A172 (cell line): ENCODE data around the gene TAOK3. TPM values are rescaled to one million over a fixed set of nuclear protein-coding genes. Genes with fewer than 3 reads are reported as not detected.
"Not testable (repeated sequence)": the region's sequence is repeated elsewhere in the genome, so short reads cannot be mapped to it uniquely, and the experiment has no call there.

ENCODE experiments used
- DNase-seq: peaks from one replicate; pipeline ENCODE4 v3.0.0-alpha.2; 2015; ENCODE audit warnings: low spot score
- total RNA-seq: library from RNA; depleted of rRNA; stranded (reverse); fragments of >200 nt; shearing (Covaris generic); gene quantifications from 2 replicates; pipeline ENCODE4 v1.2.3, GENCODE V29; 2014

TAOK3 gene
- total RNA-seq, 1 experiment from 2014 or later: 24.1 TPM

GRCh38 chr12:118299791-118300460 lies 72.8 kb downstream of the TAOK3 start:
- DNase-seq: no peak

DNA sequence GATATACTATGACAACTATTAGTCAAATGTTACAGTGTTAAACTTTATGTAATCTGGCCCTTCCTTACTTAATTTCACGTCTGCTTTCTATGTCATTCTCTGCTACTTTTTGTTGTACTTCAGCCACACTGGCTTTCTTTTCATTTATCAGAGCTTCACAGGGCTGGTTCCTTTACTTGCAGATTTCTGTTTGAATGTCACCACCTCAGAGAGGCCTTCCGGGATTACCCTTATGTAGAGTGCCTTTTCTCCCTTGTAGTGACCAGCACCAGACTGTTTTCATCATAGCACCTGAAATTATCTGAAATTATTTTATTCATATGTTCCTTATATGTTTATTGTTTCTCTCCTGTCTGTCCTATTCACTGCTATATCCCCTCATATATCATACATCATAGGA lies 75.4 kb downstream of the TAOK3 start:
- DNase-seq: no peak

DNA sequence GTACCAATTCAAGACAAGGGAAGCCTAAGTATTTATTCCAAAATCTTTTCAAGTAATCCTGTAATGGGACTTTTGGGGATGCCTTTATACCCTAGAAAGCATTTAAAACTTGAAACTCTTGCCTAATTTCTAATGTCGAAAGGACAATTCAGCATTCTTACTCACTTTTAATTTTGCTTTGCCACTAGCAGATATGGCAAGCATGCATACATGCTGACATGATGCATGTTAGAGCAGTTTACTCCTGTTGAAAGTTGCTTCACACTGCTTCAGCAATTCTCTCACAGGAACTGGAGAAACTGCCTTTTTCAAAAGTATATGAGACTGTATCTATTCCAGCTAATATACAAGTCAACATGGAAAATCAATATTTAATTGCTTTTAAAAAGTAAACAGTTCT lies 79.9 kb downstream of the TAOK3 start:
- no peak for DNase-seq

DNA sequence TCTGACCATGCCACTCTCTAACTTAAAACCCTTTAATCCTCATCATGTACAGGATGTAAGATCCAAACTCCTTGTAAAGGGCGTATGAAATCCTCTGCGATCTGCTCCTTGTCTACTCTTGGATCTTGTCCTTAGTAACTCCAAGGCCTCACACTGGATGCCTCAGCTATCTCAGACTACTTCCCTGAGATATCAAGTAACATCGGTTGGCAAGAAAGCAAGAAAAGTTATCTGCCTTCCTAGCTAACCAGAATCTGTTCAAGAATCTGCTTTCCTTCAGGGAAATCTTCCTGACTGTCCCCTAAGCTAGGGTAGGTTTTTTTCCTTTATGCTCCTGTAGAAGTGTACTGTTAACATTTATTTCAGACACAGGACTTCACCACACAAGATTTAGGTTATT lies 82.6 kb downstream of the TAOK3 start:
- DNase-seq: no peak

GRCh38 chr12:118288174-118288573 lies 84.5 kb downstream of the TAOK3 start:
- no peak for DNase-seq

DNA sequence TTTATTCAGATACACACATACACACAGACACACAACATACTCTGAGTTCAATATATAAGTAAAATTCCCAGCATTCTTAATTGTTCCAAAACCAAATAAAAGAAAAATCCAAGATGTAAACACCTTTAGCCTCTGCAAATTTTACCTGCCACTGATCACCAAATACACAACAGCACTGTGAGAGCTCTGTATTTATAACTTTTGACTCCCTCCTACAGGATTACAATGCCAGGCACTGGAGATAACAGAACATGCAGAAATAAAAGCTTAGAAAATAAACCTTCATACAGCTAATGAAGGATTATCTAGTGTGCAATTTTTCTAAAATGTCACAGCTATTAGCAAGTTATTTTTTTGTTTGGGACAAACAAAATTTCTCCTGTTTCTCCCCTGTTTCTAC lies 85.0 kb downstream of the TAOK3 start:
- DNase-seq: no peak

DNA sequence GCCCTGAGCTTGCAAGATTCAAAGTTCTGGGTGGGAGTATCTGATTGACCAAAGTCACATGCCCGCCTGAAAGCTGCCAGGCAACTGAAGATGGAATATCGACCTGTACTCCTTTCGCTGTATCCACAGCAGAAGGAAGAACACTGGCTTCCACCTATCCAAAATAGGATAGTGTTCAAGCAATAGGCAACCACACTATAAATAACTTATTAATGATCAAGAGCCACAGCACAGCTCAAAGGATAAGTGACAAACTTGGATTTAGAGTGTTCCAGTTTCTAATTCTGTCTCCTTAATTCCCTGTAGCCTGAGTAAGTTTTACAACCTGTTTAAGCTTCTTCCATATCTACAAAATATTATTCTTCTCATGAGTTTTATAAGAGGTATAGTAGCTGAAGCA lies 89.9 kb downstream of the TAOK3 start:
- no peak for DNase-seq

GRCh38 chr12:118278288-118278687 lies 94.4 kb downstream of the TAOK3 start:
- not testable (repeated sequence) for DNase-seq

- no peak for DNase-seq
These were observed 98.6 kb downstream of the TAOK3 start for GRCh38 chr12:118274066-118274465.

DNA sequence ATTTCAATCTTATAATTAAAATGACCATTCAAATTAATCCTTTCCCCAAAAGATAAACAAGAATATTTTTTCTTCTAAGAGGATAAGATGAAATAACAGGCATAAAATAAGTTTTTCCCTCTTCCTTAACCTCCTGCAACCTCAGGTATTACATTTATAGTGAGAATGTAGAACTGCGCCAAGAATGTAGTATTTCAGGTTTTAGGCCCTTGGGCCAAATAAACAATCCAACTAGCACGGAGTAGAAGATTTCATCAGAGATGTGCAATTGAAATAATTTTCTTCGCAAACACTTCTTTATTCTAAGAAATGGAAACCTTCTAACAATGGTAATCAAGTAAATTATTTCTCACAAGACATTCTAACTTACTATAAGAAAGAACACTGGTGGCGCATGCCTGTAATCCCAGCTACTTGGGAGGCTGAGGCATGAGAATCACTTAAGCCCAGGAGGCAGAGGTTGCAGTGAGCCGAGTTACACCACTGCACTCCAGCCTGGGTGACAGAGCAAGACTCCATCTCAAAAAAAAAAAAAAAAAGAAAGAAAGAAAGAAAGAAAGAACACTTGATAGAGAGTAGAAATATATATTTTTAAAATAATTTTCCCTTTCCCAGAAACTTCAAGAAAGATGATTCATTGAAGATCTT lies 100.8 kb downstream of the TAOK3 start:
- no peak for DNase-seq

DNA sequence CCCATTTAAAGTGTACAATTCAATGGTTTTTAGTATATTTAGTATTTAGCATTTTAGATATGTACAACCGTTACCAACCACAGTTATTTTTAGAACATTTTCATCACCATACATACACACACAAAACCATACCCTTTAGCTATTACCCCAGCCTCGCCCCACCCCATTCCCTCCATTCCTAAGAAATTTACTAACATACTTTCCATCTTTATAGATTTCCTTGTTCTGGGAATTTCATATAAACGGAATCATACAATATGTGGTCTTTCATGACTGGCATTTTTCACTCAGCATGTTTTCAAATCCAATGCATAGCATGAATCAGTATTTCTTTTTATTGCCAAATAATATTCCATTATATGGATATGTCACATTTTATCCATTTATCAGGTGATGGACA lies 101.5 kb downstream of the TAOK3 start:
- no peak for DNase-seq

GRCh38 chr12:118269806-118270205 lies 102.9 kb downstream of the TAOK3 start:
- no peak for DNase-seq

GRCh38 chr12:118259079-118259478 lies 113.6 kb downstream of the TAOK3 start:
- peak; percentile 42 for DNase-seq

DNA sequence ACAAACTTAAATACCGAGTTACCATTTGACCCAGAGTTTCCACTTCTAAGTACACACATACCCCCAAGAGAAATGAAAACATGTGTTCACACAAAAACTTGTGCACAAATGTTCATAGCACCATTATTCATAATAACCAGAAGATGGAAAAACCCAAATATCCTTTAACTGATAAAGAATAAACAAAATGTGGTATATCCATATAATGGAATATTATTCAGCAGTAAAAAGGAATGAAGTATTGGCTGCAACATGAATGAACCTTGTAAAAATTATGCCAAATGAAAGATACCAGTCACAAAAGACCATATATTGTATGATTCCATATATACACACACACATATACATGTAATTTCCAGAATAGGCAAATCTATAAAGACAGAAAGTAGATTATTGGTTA lies 116.4 kb downstream of the TAOK3 start:
- DNase-seq: no peak

- no peak for DNase-seq
These were observed 123.2 kb downstream of the TAOK3 start for GRCh38 chr12:118249547-118249946.

GRCh38 chr12:118245886-118246285 lies 126.8 kb downstream of the TAOK3 start:
- DNase-seq: not testable (repeated sequence)

- DNase-seq: no peak
These were observed 133.8 kb downstream of the TAOK3 start for GRCh38 chr12:118238888-118239287.

DNA sequence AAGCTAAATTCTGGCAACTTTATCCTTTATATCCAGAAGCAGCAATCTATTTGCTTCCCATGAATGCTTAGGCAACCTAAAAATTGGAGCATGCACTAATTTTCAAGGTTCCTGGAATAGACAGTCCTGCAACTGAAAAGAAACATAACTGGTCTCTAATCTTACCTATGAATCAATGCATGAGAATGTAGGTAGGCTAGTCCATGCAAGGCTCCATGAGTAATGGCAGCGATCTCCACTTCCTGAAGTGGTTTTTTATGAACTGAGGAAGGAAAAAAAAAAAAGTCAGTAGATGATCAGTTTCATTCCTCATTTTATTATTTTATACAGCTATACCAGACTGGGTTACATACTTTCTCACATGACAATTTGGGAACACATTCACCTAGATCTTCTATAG lies 134.8 kb downstream of the TAOK3 start:
- peak; percentile 9 for DNase-seq

GRCh38 chr12:118237052-118237665 lies 135.5 kb downstream of the TAOK3 start:
- no peak for DNase-seq

DNA sequence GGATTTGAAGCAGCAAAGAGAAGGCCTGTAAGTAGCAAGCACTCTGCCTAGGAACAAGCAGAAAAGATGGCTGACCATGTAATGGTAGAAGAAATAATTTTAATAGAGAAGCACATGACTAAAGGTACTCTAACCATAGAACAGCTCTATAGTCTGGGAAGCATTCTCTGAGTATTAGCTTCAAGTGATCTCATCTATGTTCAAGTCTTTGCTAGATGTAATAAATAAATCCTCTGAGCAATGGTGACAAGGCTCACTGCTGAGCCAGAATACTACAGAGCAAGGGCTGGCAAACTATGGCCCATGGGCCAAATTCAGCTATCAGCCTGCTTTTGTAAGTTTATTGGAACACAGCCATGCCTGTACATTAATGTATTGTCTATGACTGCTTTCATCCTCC lies 152.0 kb downstream of the TAOK3 start:
- DNase-seq: no peak

DNA sequence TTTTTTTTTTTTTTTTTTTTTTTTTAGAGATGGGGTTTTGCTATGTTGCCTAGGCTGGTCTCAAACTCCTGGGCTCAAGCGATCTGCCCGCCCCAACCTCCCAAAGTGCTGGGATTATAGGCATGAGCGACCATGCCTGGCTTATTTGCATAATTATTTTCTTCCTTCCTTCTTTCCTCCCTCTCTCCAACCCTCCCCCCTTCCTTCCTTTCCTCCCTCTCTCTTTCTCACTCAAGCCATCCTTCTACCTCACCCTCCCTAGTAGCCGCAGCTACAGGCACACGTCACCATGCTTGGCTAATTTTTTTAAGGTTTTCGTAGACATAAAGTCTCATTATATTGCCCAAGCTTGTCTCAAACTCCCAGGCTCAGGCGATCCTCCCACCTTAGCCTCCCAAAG lies 152.9 kb downstream of the TAOK3 start:
- DNase-seq: no peak

DNA sequence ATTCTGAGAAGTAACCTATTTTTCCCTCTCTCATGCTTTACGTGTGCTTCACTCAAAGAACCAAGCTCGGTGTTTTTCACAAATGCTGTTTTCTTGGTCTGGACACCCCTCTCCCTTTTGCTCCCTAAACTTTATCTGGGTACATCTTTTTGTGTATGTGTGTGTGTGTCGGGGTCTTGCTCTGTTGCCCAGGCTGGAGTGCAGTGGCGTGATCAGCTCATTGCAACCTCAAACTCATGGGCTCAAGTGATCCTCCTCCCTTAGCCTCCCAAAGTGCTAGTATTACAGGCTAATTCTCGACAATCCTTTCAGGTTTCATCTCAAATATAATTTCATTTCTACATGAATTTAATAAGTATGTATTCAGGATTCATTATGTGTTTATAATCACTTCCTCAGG lies 153.6 kb downstream of the TAOK3 start:
- DNase-seq: no peak

- DNase-seq: no peak
These were observed 159.3 kb downstream of the TAOK3 start for GRCh38 chr12:118213452-118213851.
